T-helper 22 cell (primary cell): Measurements from ENCODE around the gene BORCS5.

Source experiments
- DNase-seq: peaks from one replicate; pipeline ENCODE4 v3.0.0-alpha.2; 2020; ENCODE audit warnings: low read depth

The BORCS5 gene

DNA sequence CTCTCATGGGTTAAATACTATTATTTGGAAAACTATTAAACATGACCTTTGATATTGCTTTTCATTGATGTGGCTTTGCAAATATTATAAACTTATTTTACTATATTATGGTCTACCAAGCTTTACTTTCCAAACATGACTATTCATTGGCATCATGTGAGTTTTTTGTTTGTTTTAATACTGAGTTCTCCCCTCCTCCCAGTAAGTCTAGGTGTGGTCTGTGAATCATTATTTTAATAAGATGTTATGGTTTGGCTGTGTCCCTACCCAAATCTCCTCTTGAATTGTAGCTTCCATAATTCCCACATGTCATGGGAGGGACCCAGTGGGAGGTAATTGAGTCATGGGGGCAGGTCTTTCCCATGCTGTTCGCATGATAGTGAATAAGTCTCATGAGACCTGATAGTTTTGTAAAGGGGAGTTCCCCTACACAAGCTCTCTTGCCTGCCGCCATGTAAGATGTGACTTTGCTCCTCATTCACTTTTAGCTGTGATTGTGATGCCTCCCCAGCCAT is 80.0 kb downstream of the BORCS5 start:
- no peak for DNase-seq

DNA sequence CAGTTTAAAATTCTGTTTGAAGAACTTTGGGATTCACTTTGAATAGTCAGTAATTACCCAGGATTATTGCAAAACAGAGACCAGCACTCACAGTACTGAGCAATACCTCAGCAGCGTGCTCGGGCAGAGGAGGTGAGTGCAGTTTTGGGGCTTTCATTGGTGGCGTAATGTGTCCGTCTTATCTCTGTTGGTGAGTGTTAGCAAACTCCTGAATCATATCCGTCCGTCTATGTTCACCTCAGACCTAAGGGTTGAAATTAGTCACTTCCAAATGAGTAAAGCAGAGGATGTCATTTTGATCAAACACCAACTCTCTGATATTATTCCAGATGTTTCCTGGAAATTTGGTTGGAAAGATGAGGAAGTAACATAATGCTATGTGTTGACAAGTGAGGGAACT is 82.8 kb downstream of the BORCS5 start:
- DNase-seq, result peak; percentile 36

DNA sequence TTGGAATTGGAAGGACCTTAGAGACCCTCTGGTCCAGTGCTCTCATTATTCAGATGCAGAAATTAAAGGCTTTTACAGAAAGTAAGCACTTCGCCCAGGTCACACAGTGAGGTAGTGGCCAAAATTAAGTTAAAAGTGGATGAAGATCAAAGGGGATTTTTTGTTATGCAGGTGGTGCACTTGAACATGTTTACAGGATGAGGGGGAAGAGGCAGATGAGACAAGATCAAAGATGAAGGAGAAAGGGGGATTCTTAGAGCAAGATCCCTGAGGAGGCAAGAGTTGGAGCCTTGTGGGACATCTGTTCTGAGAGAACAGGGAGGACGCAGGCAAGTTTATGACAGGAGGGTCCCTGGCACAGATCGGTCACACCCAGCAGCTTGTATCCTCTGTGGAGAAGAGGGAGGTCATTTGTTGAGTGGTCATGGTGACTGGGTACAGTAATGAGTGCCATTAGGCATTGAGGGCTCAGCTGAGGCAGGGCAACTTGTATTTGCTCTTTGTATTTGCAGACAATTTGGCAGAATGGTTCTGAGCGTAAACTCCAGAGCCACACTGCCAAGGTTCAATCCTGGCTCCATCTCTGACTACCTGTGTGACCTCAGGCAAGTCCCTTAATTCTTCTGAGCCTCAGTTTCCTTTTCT is 84.0 kb downstream of the BORCS5 start:
- no peak for DNase-seq

DNA sequence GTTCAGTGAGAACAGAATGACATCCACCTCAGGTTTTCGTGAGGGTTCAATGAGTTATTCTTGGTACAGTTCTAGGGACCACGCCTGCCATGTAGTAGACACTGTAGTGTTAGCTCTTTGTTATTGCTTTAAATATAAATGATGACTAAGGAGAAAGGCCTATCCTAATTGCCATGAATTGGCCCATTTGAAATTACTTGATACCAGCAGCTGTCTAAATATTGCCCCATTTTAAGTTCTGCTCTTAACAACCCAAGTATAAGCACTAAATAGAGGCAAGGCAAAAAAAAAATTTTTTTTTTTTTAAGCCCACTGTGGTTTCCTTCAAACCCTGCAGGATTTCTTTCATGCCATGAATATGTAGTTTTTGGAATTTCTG is 84.5 kb downstream of the BORCS5 start:
- DNase-seq, result no peak

DNA sequence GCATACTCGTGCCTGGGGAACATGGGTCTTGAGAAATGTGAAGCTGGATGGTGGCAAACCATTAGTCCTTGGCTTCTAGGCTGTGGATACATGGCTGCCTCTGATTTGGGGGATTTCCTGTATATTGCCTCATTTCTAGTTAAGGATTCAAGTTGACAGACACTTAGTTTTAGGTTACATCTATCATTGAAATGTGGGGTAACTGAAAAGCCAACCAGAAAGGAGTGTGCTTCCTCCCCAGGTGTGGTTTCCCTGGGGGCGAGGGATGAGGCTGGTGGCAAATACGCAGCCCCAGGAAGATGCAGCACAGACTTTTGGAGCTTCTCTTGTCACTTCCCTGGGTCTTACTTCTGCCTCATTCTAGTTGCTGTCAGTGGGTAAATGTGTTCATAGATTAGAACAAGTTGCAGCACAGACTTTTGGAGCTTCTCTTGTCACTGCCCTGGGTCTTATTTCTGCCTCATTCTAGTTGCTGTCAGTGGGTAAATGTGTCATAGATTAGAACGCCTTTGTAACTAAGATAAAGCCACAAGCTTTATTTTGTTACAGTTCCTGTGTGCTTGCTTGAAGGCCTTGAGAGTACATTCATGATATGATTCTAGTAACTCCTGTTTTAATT is 85.1 kb downstream of the BORCS5 start:
- DNase-seq, result peak; percentile 52

DNA sequence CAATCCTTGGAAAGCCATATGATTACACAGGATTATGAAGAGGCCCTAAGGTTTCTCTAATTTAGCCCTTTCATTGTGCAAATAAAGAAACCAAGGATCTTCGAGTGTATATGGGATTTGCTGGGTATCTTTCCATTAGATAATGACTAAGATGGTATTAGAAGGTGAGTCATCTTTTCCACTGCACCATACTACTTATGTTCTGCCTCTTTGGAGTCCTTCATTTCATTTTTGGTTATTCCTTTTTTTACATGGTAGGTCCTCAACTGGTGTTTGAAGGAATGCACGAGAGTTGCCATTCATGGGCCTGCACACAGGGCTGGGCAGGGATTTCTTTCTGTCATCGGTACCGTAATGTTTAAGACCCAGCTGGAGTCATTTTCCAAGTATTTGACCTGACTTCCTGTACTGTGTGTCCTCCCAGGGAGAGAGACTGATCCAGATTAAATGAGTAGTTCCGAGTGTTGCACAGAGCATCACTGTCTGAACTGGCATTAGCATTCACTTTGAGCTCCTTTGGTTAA is 85.7 kb downstream of the BORCS5 start:
- no peak for DNase-seq

DNA sequence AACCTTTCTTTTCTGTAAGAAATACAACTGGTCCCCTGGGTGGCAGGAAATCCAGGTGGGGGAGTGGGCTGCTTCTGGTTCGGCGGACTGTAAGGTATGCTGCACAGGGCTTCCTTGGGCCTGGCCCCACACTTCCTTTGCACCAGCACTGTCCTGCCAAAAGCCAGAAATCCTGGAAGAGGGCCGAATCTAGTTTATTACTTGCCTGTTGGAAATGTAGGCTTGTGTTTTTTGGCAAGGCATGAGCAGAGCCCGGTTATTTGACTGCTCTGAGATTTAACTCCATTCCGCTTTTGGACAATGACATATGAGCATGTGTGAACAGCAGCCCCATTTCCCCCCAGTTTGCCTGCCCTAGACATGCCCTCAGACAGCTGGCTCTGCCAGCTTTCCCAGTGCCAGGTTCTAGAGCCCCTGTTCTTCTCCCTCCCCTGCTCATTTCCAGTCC is 86.6 kb downstream of the BORCS5 start:
- DNase-seq, result no peak

DNA sequence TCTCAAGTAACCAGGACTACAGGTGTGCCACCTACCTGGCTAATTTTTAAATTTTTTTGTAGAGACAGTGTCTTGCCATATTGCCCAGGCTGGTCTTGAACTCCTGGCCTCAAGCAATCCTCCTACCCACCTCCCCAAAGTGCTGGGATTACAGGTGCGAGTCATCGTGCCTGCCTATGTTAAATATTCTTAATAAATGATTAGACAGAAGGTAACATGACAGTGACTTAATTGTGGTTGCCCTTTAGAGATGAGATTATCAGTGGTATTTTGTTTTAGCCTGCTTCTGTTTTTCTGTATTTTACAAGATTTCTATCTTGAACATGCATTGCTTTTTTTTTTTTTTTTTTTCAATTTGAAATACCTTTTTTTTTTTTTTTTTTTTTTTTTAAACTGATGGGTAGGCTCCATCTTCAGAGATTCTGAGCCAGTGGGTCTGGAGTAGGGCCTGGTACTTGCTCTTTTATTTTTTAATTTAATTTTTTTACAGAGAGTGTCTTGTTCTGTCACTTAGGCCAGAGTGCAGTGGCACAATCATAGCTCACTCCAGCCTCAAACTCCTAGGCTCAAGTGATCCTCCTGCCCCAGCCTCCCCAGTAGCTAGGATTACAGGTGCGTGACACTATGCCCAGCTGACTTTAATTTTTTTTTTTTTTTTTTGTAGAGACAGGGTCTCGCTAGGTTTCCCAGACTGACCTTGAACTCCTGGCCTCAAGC is 88.4 kb downstream of the BORCS5 start:
- DNase-seq, result no peak

DNA sequence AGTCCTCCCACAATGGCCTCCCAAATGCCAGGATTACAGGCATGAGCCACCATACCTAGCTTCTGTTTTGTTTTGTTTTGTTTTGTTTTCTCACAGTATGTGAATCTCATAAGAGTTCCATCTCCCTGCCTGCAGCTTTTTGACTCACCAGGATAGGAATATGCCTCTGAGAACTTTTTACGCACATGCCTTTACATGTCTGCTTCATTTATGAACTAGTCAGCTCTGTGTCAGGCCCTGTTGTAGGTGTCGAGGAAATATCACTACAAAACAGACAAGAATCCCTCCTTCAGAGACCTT is 89.0 kb downstream of the BORCS5 start:
- no peak for DNase-seq

DNA sequence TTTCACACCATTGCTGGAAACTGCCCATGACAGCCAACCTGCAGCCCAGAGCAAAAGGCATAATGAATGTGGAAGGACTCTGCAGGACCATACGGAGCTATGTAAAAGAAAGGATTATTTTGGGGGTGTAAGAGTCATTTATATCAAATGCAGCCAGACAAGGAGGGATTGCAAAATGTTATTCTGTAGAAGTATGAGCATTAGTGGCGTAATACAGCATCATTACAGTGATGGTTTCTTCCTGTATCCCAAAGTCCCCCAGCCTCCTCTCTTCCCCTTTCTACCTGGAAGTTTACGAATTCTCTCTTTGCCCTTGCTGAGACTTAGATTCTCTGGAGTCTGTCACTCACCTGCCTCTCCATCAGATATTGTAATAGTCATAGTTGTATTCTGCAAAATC is 89.9 kb downstream of the BORCS5 start:
- no peak for DNase-seq

DNA sequence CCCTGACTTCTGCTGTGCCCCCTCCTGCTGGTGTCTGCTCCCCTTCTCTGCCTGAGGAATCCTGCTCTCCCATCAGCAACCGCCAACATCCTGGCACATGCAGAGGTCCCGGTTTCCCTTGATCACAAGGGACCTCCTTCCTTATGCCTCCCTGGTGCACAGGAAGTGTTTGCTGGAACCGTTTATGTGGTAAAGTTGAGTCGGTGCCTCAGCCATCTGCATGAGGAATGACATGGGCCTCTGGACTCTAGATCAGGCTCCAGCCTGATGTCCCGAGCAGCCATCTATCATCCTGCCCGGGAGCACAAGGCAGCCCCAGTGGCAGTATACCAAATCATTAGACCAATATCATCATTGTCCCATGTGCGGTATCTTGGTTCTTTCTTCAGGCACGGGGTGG is 90.4 kb downstream of the BORCS5 start:
- DNase-seq, result no peak

DNA sequence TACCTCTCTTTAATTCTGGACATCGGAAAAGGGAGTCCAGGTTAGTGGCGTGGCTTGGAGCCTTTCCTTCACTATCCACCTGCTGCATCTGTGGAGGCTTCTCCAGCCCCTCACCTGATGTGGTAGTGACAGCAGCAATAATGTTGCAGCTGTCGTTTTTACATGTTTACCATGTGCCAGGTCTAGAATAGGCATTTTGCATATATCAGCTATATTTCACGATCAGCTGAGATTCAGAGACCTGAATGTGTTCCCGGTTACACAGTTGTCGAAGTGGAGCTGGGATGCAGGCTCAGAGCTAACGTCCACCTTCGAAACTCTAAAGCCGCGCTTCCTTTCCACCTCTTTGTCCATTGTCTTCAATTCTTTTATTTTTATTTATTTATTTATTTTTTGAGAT is 91.0 kb downstream of the BORCS5 start:
- DNase-seq, result no peak

DNA sequence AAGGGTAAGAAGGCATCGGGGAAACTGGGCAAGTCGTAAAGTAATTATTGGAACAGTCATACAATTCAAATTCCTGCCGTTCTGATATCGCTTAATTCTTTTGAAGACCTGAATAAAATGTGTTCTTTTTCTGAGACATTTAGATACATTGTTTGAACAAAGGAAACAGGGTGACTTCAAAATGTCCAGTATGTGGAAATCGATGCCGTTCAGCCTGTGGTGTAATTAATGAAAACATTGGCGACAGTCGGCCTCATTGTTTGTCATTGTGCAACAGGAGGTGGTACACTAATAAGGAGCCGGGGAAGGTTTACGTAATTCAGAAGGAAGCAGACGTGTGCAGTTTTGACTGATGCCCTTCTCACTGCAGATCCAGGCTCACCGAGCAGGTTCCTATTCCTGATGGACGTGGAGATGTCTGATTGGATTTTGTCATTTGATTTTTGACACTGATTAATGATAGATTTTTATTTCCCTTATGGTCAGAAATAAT is 92.7 kb downstream of the BORCS5 start:
- DNase-seq, result no peak

DNA sequence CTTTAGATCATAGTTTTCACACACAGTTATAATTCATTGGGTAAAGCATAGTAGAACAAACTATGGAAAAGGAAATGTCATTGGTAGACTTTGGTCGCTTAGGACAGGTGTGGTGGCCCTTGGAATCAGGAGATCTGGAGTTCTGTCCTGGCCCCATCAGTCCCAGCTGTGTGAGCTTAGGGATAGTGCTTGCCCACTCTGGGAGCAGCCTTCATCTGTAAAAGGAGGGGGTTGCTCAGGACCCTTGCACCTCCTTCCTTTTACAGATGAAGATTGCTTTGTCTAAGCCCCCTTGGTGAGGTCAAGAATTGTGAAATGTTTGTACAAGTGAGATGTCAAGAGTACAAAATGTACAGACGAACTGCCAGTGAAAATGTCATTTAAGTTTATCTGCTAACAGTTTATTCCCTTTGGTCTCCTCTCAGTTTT is 93.2 kb downstream of the BORCS5 start:
- no peak for DNase-seq

DNA sequence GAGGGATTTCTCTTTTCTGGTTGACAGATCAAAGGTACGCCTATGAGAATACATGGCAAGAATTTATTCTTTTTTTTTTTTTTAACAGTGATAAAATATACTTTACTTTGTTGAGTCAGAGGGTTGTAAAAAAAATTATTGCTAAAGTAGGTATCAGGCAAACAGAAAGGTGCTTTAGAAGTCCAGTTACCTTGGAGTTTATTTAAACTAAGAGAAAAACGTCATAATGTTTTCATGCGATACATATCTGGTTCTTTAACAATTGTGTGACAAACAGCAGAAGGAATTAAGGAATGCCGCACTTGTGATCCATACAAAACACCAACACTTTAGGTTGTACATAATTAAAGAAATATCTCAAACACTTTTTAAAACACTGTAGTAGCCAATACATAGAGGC is 94.2 kb downstream of the BORCS5 start:
- no peak for DNase-seq

DNA sequence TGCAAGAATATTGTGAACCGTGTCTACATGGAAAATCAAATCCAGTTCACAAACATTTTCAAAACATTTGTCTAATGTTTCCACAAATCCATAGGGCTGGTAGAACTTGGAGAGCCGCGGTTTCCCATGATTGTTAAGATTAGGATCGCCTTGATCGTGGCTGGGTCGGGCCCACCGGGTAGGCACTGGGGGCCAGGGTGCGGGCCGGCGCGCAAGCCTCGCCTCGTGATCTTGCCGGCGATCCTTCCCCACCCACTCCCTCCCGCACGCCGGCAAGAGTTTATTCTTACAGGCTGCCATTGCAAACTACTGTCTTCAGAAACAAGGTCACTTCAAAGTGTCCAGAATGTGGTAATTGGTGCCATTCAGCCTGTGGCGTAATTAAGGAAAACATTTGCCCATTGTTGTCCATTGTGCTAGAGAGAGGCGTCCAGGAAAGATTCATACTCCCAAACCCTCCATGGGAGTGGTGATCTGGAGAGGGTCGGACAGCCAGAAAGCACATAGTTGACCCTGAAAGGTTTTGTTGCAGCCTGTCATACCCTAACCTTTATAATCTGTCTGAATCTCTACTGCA is 95.5 kb downstream of the BORCS5 start:
- DNase-seq, result no peak

DNA sequence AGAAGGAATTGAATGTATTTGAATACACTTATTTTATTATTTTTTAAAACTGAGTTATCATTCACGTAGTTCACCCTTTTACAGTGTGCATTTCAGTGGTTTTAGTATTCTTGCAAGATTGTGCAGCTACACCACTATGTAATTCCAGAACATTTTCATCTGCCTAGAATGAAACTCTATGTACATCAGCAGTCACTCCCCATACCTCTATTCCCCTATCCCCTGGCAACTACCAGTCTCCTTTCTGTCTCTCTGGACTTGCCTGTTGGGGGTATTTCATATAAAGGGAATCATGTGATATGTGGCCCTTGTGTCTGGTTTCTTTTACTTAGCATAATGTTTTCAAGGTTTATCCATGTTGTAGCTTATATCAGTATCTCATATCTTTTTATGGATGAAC is 96.8 kb downstream of the BORCS5 start:
- DNase-seq, result no peak

DNA sequence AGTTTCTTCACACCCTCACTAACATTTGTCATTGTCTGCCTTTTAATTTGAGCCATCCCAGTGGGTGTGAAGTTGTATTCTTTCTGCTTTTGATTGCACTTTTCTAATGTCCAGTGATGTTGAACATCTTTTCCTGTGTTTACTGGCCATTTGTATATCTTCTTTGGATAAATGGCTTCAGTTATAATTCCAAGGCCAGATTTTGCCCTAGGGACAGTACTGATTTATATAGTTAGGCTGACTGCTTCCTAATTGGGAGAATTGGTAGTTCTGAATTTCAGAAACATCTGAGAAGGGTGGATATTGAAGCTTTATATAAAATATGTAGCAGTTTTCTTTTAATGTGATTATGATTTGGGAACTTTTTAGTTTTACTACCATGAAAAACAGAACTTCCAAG is 97.4 kb downstream of the BORCS5 start:
- DNase-seq, result no peak

DNA sequence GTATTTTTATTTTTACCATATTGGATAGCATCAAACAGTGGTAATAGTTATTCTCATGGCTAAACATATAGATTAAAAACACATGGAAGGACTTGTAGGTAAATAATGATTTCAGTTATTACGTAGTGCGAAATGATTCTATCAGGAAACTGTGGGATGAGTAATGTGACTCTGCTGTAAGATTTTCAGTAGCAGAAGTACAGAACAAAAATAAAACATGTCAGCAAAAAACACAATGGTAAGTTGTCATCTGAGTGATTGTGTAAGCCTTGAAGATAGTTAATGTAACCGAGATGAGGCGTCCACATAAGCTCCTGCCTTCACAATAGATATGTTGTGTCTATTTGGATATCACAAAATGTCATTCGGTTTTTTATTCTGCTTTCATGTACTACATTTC is 99.8 kb downstream of the BORCS5 start:
- no peak for DNase-seq

DNA sequence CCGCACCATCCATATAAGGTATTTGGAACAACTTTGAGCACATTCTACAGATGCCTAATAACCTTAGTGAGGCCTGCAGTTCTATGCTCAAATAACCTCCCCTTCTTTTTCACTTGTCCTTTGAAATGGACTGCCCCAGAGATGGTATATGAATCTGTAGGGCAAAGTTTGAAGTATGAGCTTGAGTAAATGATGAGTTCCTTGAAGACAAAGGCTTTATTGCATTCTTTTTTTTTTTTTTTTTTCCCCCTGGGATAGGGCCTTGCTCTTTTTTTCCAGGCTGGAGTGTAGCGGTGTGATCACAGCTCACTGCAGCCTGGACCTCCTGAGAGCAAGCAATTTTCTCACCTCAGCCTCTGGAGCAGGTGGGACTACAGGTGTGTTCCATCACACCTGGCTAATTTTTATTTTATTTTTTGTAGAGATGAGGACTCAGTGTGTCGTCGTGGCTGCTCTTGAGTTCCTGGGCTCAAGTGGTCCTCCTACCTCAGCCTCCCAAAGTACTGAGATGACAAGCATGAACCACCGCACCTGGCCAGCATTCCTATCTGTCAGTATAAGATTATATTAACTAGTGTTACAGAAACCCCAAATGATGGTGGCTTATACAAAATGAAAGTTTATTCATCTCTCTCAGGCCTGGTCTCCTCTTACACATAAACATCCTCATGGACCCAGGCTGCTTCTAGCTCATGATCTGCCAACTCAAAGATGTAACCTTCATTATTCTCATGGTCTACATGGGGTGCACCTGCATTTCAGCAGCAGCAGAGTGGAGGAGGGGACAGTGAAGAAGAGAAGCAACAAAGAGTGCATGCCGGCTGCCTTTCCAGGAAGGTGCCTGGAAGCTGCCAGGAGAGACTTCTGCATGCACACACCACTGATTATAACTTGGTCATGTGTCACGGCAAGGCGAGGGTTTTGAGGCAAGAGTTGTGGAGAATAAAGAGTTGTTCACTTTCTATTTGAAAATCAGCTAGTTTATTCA is 104.4 kb downstream of the BORCS5 start:
- no peak for DNase-seq

DNA sequence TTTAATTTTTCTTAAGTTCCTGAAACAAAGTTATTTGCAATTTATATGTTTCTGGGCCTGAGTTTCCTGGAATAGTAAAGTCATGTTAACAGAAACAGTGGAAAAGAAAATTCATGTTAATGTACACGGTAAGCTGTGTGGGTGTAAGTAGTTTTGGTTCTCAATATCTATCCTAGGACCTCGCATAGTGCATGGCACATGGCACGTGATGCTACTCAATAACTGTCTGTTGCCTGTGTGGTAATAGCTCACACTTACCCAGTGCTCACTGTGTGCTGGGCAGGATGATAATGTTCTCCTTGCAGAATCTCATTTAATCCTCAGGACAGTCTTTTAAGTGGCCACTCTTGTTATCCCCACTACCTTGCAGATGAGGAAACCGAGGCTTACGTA is 105.0 kb downstream of the BORCS5 start:
- no peak for DNase-seq

DNA sequence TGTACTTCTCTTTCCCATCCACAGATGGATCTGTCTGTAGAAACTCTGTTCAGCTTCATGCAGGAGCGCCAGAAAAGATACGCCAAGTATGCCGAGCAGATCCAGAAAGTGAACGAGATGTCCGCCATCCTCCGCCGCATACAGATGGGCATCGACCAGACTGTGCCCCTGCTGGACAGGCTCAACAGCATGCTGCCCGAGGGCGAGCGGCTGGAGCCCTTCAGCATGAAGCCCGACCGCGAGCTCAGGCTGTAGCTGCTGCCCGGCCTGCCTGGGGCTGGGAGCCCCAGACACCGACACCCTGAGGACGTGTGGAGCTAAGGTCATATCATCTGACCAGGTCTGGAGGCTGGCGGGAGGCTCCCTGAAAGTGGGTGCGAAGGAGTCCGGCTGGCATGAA is 108.6 kb downstream of the BORCS5 start:
- no peak for DNase-seq
